HG03432 (cell line): ENCODE measurements around the gene ABCC2.
"Not testable (repeated sequence)": the region's sequence is repeated elsewhere in the genome, so short reads cannot be mapped to it uniquely, and the experiment has no call there.

ENCODE experiments used
- ATAC-seq: cut with Tn5 transposase; IDR thresholded peaks from one replicate; pipeline ENCODE4 v1.9.1; 2021; ENCODE audit warnings: mild to moderate bottlenecking, moderate library complexity; ENCODE audit not compliant: unreplicated experiment

Gene ABCC2

GRCh38 chr10:99807786-99808185 is 25.3 kb downstream of the ABCC2 start:
- ATAC-seq, result no peak

- ATAC-seq, result no peak
These were observed 25.8 kb downstream of the ABCC2 start for GRCh38 chr10:99808270-99808669.

GRCh38 chr10:99809481-99809880 is 27.0 kb downstream of the ABCC2 start:
- no peak for ATAC-seq

- no peak for ATAC-seq
These were observed 27.6 kb downstream of the ABCC2 start for GRCh38 chr10:99809931-99810615.

- no peak for ATAC-seq
These were observed 29.7 kb downstream of the ABCC2 start for GRCh38 chr10:99812177-99812576.

- ATAC-seq, result no peak
These were observed 31.7 kb downstream of the ABCC2 start for GRCh38 chr10:99814143-99814542.

GRCh38 chr10:99815621-99816020 is 33.2 kb downstream of the ABCC2 start:
- no peak for ATAC-seq

- ATAC-seq, result no peak
These were observed 45.5 kb downstream of the ABCC2 start for GRCh38 chr10:99827936-99828335.

- ATAC-seq, result no peak
These were observed 46.0 kb downstream of the ABCC2 start for GRCh38 chr10:99828464-99828863.

- ATAC-seq, result no peak
These were observed 50.0 kb downstream of the ABCC2 start for GRCh38 chr10:99832439-99832838.

- ATAC-seq, result no peak
These were observed 52.0 kb downstream of the ABCC2 start for GRCh38 chr10:99834410-99834809.

GRCh38 chr10:99835947-99836346 is 53.5 kb downstream of the ABCC2 start:
- no peak for ATAC-seq

GRCh38 chr10:99836711-99837110 is 54.3 kb downstream of the ABCC2 start:
- no peak for ATAC-seq

- ATAC-seq, result not testable (repeated sequence)
These were observed 58.4 kb downstream of the ABCC2 start for GRCh38 chr10:99840859-99841258.

GRCh38 chr10:99841746-99842145 is 59.3 kb downstream of the ABCC2 start:
- ATAC-seq, result no peak

GRCh38 chr10:99843310-99843709 is 60.9 kb downstream of the ABCC2 start:
- no peak for ATAC-seq

- ATAC-seq, result no peak
These were observed 62.1 kb downstream of the ABCC2 start for GRCh38 chr10:99844433-99844955.

- peak; percentile 80 for ATAC-seq
These were observed 63.5 kb downstream of the ABCC2 start for GRCh38 chr10:99845837-99846382.

GRCh38 chr10:99849057-99849456 is 66.6 kb downstream of the ABCC2 start:
- ATAC-seq, result no peak

GRCh38 chr10:99849536-99849935 is 67.1 kb downstream of the ABCC2 start:
- ATAC-seq, result no peak

GRCh38 chr10:99850021-99850766 is 67.8 kb downstream of the ABCC2 start:
- no peak for ATAC-seq

GRCh38 chr10:99850767-99851340 is 68.4 kb downstream of the ABCC2 start:
- no peak for ATAC-seq
